Measurements from ENCODE around the gene PDE6G. TPM values are rescaled to one million over a fixed set of nuclear protein-coding genes. Genes with fewer than 3 reads are reported as not detected.

Gene PDE6G
- total and polyA plus RNA-seq, 5 donors from 2014 or later, result 0.67 to 1.4 (median 0.99) TPM; not detected in 1

GRCh38 chr17:81665205-81666091, 9.1 kb upstream of the PDE6G start:
- Mint-ChIP-seq H3K36me3 (peaks cover 7% of the 10 kb centered on the region), H3K9me3 (peaks cover 0 to 2% (median 0%) of the 10 kb centered on the region in 7 donors), H3K27ac (peak overlapping the region; percentile 93 to 95 (median 94)), H3K4me1 (peaks cover 8 to 55% (median 22%) of the 10 kb centered on the region in 4 donors), H3K27me3 (no peaks in the 10 kb centered on the region), H3K4me3 (peak overlapping the region; percentile 94 to 100 (median 96))
- no peaks in the 10 kb centered on the region for H3K9me3 ChIP-seq (ENCODE audit: control insufficient read depth in 2 of 2, low read length in 2 of 2)
- H3K36me3 ChIP-seq (ENCODE audit: control insufficient read depth, insufficient read depth, low read length), result peaks cover 13% of the 10 kb centered on the region
- DNase-seq, result peak in 2 of 3 donors; percentile 29 to 71
- H3K27me3 ChIP-seq (ENCODE audit: control insufficient read depth, insufficient read depth, low read length), result no peaks in the 10 kb centered on the region
- peak; percentile 15 to 19 for ATAC-seq (ENCODE audit: low read depth in 2 of 2)
- peak overlapping the region; percentile 83 for H3K4me3 ChIP-seq (ENCODE audit: low read depth, low read length)
- peak overlapping the region; percentile 90 for H3K27ac ChIP-seq (ENCODE audit: insufficient read depth, low read length, poor library complexity, severe bottlenecking)
- H3K4me1 ChIP-seq (ENCODE audit: control insufficient read depth, insufficient read depth, low read length, poor library complexity, severe bottlenecking), result peaks cover 43% of the 10 kb centered on the region

- Mint-ChIP-seq H3K9me3 (peaks cover 0 to 2% (median 0%) of the 10 kb centered on the region in 7 donors), H3K4me1 (peaks cover 8 to 50% (median 22%) of the 10 kb centered on the region in 4 donors), H3K4me3 (peak overlapping the region in 2 of 4 donors; percentile 11 to 44), H3K27ac (no peak overlapping the region), H3K36me3 (peaks cover 7% of the 10 kb centered on the region), H3K27me3 (no peaks in the 10 kb centered on the region)
- Histone ChIP-seq H3K9me3 (ENCODE audit: control insufficient read depth in 2 of 2, low read length in 2 of 2) (no peaks in the 10 kb centered on the region), H3K27me3 (ENCODE audit: control insufficient read depth, insufficient read depth, low read length) (no peaks in the 10 kb centered on the region), H3K4me1 (ENCODE audit: control insufficient read depth, insufficient read depth, low read length, poor library complexity, severe bottlenecking) (peaks cover 43% of the 10 kb centered on the region), H3K4me3 (ENCODE audit: low read depth, low read length) (no peak overlapping the region), H3K27ac (ENCODE audit: insufficient read depth, low read length, poor library complexity, severe bottlenecking) (no peak overlapping the region), H3K36me3 (ENCODE audit: control insufficient read depth, insufficient read depth, low read length) (peaks cover 2% of the 10 kb centered on the region)
- DNase-seq (no peak), ATAC-seq (ENCODE audit: low read depth in 2 of 2) (no peak)
These were observed 7.7 kb upstream of the PDE6G start for GRCh38 chr17:81664051-81664470.

GRCh38 chr17:81662002-81662401, 5.7 kb upstream of the PDE6G start:
- Histone ChIP-seq H3K9me3 (ENCODE audit: control insufficient read depth in 2 of 2, low read length in 2 of 2) (no peaks in the 10 kb centered on the region), H3K27ac (ENCODE audit: insufficient read depth, low read length, poor library complexity, severe bottlenecking) (no peak overlapping the region), H3K4me1 (ENCODE audit: control insufficient read depth, insufficient read depth, low read length, poor library complexity, severe bottlenecking) (peaks cover 27% of the 10 kb centered on the region), H3K4me3 (ENCODE audit: low read depth, low read length) (no peak overlapping the region), H3K27me3 (ENCODE audit: control insufficient read depth, insufficient read depth, low read length) (no peaks in the 10 kb centered on the region), H3K36me3 (ENCODE audit: control insufficient read depth, insufficient read depth, low read length) (no peaks in the 10 kb centered on the region)
- DNase-seq (no peak), ATAC-seq (ENCODE audit: low read depth in 2 of 2) (no peak)
- Mint-ChIP-seq H3K27ac (peak overlapping the region in 2 of 3 donors; percentile 11 to 88), H3K36me3 (peaks cover 4% of the 10 kb centered on the region), H3K4me3 (no peak overlapping the region), H3K4me1 (peaks cover 0 to 39% (median 12%) of the 10 kb centered on the region in 4 donors), H3K9me3 (peaks cover 0 to 2% (median 0%) of the 10 kb centered on the region in 7 donors), H3K27me3 (no peaks in the 10 kb centered on the region)

- no peak overlapping the region for H3K27ac Mint-ChIP-seq
These were observed 4.1 kb upstream of the PDE6G start for GRCh38 chr17:81660441-81660840.

GRCh38 chr17:81659038-81659437, 2.7 kb upstream of the PDE6G start:
- H3K4me1 ChIP-seq (ENCODE audit: control insufficient read depth, insufficient read depth, low read length, poor library complexity, severe bottlenecking), result peaks cover 10% of the 10 kb centered on the region
- Mint-ChIP-seq H3K4me1 (peaks cover 0 to 18% (median 4%) of the 10 kb centered on the region in 4 donors), H3K9me3 (no peaks in the 10 kb centered on the region), H3K27ac (no peak overlapping the region), H3K27me3 (no peaks in the 10 kb centered on the region), H3K36me3 (no peaks in the 10 kb centered on the region), H3K4me3 (no peak overlapping the region)
- no peaks in the 10 kb centered on the region for H3K36me3 ChIP-seq (ENCODE audit: control insufficient read depth, insufficient read depth, low read length)
- H3K27me3 ChIP-seq (ENCODE audit: control insufficient read depth, insufficient read depth, low read length), result no peaks in the 10 kb centered on the region
- no peak for DNase-seq
- H3K4me3 ChIP-seq (ENCODE audit: low read depth, low read length), result no peak overlapping the region
- ATAC-seq (ENCODE audit: low read depth in 2 of 2), result no peak
- H3K27ac ChIP-seq (ENCODE audit: insufficient read depth, low read length, poor library complexity, severe bottlenecking), result no peak overlapping the region
- H3K9me3 ChIP-seq (ENCODE audit: control insufficient read depth in 2 of 2, low read length in 2 of 2), result no peaks in the 10 kb centered on the region

More at GRCh38 chr17:81660441-81660840, 4.1 kb upstream of the PDE6G start:
- DNase-seq, result no peak
- H3K9me3 Mint-ChIP-seq, result no peaks in the 10 kb centered on the region
- peaks cover 0 to 28% (median 4%) of the 10 kb centered on the region in 4 donors for H3K4me1 Mint-ChIP-seq
- no peaks in the 10 kb centered on the region for H3K36me3 ChIP-seq (ENCODE audit: control insufficient read depth, insufficient read depth, low read length)
- H3K36me3 Mint-ChIP-seq, result no peaks in the 10 kb centered on the region
- H3K4me1 ChIP-seq (ENCODE audit: control insufficient read depth, insufficient read depth, low read length, poor library complexity, severe bottlenecking), result peaks cover 17% of the 10 kb centered on the region
- no peak overlapping the region for H3K4me3 ChIP-seq (ENCODE audit: low read depth, low read length)
- no peaks in the 10 kb centered on the region for H3K9me3 ChIP-seq (ENCODE audit: control insufficient read depth in 2 of 2, low read length in 2 of 2)
- H3K27ac ChIP-seq (ENCODE audit: insufficient read depth, low read length, poor library complexity, severe bottlenecking), result no peak overlapping the region
- no peaks in the 10 kb centered on the region for H3K27me3 Mint-ChIP-seq
- peak overlapping the region in 1 of 4 donors; percentile 54 for H3K4me3 Mint-ChIP-seq
- no peaks in the 10 kb centered on the region for H3K27me3 ChIP-seq (ENCODE audit: control insufficient read depth, insufficient read depth, low read length)
- ATAC-seq (ENCODE audit: low read depth in 2 of 2), result no peak

- peaks cover 5% of the 10 kb centered on the region for H3K27me3 Mint-ChIP-seq
- Histone ChIP-seq H3K4me1 (ENCODE audit: control insufficient read depth, insufficient read depth, low read length, poor library complexity, severe bottlenecking) (peaks cover 7% of the 10 kb centered on the region), H3K27ac (ENCODE audit: insufficient read depth, low read length, poor library complexity, severe bottlenecking) (no peak overlapping the region), H3K9me3 (ENCODE audit: control insufficient read depth in 2 of 2, low read length in 2 of 2) (no peaks in the 10 kb centered on the region), H3K36me3 (ENCODE audit: control insufficient read depth, insufficient read depth, low read length) (no peaks in the 10 kb centered on the region), H3K27me3 (ENCODE audit: control insufficient read depth, insufficient read depth, low read length) (no peaks in the 10 kb centered on the region), H3K4me3 (ENCODE audit: low read depth, low read length) (no peak overlapping the region)
- H3K36me3 Mint-ChIP-seq, result no peaks in the 10 kb centered on the region
- H3K4me1 Mint-ChIP-seq, result peaks cover 0 to 9% (median 0%) of the 10 kb centered on the region in 4 donors
- H3K27ac Mint-ChIP-seq, result no peak overlapping the region
- H3K4me3 Mint-ChIP-seq, result no peak overlapping the region
- no peak for ATAC-seq (ENCODE audit: low read depth in 2 of 2)
- no peak for DNase-seq
- H3K9me3 Mint-ChIP-seq, result peaks cover 0 to 2% (median 0%) of the 10 kb centered on the region in 7 donors
These were observed 493 bp upstream of the PDE6G start for GRCh38 chr17:81656835-81657234.

- Mint-ChIP-seq H3K36me3 (no peaks in the 10 kb centered on the region), H3K27ac (no peak overlapping the region)
These were observed 794 bp downstream of the PDE6G start for GRCh38 chr17:81655378-81656117.

More at GRCh38 chr17:81655378-81656117, 794 bp downstream of the PDE6G start:
- ATAC-seq (ENCODE audit: low read depth in 2 of 2) (no peak), DNase-seq (no peak)
- peaks cover 0 to 2% (median 0%) of the 10 kb centered on the region in 7 donors for H3K9me3 Mint-ChIP-seq
- H3K4me1 Mint-ChIP-seq, result peaks cover 0 to 10% (median 0%) of the 10 kb centered on the region in 4 donors
- H3K36me3 ChIP-seq (ENCODE audit: control insufficient read depth, insufficient read depth, low read length), result no peaks in the 10 kb centered on the region
- no peak overlapping the region for H3K27ac ChIP-seq (ENCODE audit: insufficient read depth, low read length, poor library complexity, severe bottlenecking)
- H3K4me1 ChIP-seq (ENCODE audit: control insufficient read depth, insufficient read depth, low read length, poor library complexity, severe bottlenecking), result peaks cover 7% of the 10 kb centered on the region
- peaks cover 5% of the 10 kb centered on the region for H3K27me3 Mint-ChIP-seq
- H3K4me3 Mint-ChIP-seq, result no peak overlapping the region
- no peaks in the 10 kb centered on the region for H3K27me3 ChIP-seq (ENCODE audit: control insufficient read depth, insufficient read depth, low read length)
- no peaks in the 10 kb centered on the region for H3K9me3 ChIP-seq (ENCODE audit: control insufficient read depth in 2 of 2, low read length in 2 of 2)
- H3K4me3 ChIP-seq (ENCODE audit: low read depth, low read length), result no peak overlapping the region
